GM23248 (cell line): ENCODE measurements around the gene GLI2.

Experiments
- EZH2 ChIP-seq: fragments of 200-600 bp; sonication (generic); IDR thresholded peaks from 2 replicates; pipeline ENCODE4 v1.6.1; 2018; ENCODE audit warnings: antibody characterized with exemption, mild to moderate bottlenecking; ENCODE audit not compliant: insufficient read depth, poor library complexity, severe bottlenecking
- EZH2phosphoT487 ChIP-seq: fragments of 200-600 bp; sonication (generic); IDR thresholded peaks from 2 replicates; pipeline ENCODE4 v1.6.1; 2018; ENCODE audit warnings: antibody characterized with exemption, moderate library complexity, mild to moderate bottlenecking, low read depth; ENCODE audit not compliant: insufficient read depth

DNA sequence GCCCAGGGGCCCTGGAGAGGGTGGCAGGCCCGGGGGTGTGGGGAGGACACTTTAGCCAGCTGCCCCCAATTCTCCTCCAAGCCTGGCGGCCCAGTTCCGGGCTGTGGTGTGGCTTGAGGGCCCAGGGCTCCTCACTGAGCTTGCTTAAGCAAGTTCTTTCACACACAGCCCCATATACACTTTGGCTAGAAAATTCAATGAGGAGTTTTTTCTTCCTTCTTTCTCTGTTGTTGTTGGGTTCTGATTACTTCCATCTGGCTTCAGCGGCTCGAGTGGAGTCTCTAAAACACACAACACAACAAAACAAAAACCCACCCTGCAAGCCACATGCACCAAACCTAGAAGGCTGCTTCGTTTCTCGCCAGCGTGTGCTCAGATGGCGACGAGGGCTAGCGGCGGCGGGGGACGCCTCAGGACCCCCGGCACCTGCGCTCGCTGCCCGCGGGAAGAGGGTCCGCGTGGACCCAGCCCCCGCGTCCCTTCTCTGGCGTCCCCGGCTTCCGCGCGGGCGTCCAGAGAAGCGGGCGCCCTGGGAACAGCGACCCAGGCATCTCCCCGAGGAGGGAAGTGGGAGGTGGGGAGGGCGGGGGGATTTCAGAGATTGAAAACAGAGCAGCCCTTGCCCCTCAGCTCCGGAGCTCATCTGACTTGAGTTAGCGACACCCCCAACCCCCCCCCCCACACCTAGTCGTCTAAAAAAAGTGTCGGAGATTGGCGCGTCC lies 577 bp upstream of the GLI2 start:
- TF ChIP-seq EZH2: no peak
- TF ChIP-seq EZH2phosphoT487: no peak
